MCF 10A (cell line): Measurements from ENCODE around the gene RPS24. TPM values are rescaled to one million over a fixed set of nuclear protein-coding genes. Genes with fewer than 3 reads are reported as not detected.
A peak's percentile ranks its signal among the peaks of the same experiment; 100 is the strongest.

Experiments
- BruUV-seq: library from RNA; stranded (reverse); fragments of 400-500 nt; replicated peaks from 2 replicates; lab custom pipeline; 2021; lab: Mats Ljungman, UMichigan
- CTCF ChIA-PET: fragments of 300-600 bp; sonication (Branson Sonifier 250); formaldehyde crosslinking; extraction: SDS; loops from one replicate; lab custom pipeline; 2021; ENCODE audit warnings: antibody characterized with exemption, inconsistent platforms; lab: Yijun Ruan, JAX
- POLR2A ChIA-PET: fragments of 300-600, 350-650 bp; sonication (Branson Sonifier 250); formaldehyde crosslinking; extraction: SDS; loops from one replicate; lab custom pipeline; 2020; ENCODE audit warnings: antibody characterized with exemption, inconsistent platforms; lab: Yijun Ruan, JAX
- DNase-seq: peaks from one replicate; pipeline ENCODE4 v3.0.0-alpha.2; 2018; ENCODE audit not compliant: unreplicated experiment
- H3K27ac Mint-ChIP-seq: one replicate; pipeline ENCODE4 v1.8.0; 2022; ENCODE audit warnings: mild to moderate bottlenecking, low read depth, mixed read lengths; ENCODE audit not compliant: unreplicated experiment
- H3K27me3 Mint-ChIP-seq: one replicate; pipeline ENCODE4 v1.8.0; 2022; ENCODE audit warnings: mixed read lengths; ENCODE audit not compliant: insufficient read depth, unreplicated experiment
- H3K36me3 Mint-ChIP-seq: one replicate; pipeline ENCODE4 v1.8.0; 2022; ENCODE audit warnings: mild to moderate bottlenecking, moderate library complexity, mixed read lengths; ENCODE audit not compliant: insufficient read depth, unreplicated experiment
- H3K4me1 Mint-ChIP-seq: one replicate; pipeline ENCODE4 v1.8.0; 2022; ENCODE audit warnings: mixed read lengths; ENCODE audit not compliant: insufficient read depth, unreplicated experiment
- H3K4me3 Mint-ChIP-seq: one replicate; pipeline ENCODE4 v1.8.0; 2022; ENCODE audit warnings: mild to moderate bottlenecking, moderate library complexity, mixed read lengths; ENCODE audit not compliant: unreplicated experiment
- H3K9me3 Mint-ChIP-seq: one replicate; pipeline ENCODE4 v1.8.0; 2022; ENCODE audit warnings: mixed read lengths; ENCODE audit not compliant: unreplicated experiment
- intact Hi-C: fragments of 100-400 bp; cut with micrococcal nuclease; formaldehyde crosslinking; loops from 2 replicates; pipeline ENCODE4 v1.14.1; 2022
- total RNA-seq: library from RNA; stranded (reverse); gene quantifications from 2 replicates; pipeline ENCODE4 v1.2.3, GENCODE V29; 2022
- TF ChIP-seq, protein P1 (sequence below): fragments of 200-600 bp; IDR thresholded peaks from one replicate; pipeline ENCODE4 v1.8.0; 2022; ENCODE audit warnings: antibody characterized with exemption, mild to moderate bottlenecking; ENCODE audit not compliant: unreplicated experiment

The RPS24 gene
- total RNA-seq, 1 experiment from 2014 or later, result 2,288 TPM

DNA sequence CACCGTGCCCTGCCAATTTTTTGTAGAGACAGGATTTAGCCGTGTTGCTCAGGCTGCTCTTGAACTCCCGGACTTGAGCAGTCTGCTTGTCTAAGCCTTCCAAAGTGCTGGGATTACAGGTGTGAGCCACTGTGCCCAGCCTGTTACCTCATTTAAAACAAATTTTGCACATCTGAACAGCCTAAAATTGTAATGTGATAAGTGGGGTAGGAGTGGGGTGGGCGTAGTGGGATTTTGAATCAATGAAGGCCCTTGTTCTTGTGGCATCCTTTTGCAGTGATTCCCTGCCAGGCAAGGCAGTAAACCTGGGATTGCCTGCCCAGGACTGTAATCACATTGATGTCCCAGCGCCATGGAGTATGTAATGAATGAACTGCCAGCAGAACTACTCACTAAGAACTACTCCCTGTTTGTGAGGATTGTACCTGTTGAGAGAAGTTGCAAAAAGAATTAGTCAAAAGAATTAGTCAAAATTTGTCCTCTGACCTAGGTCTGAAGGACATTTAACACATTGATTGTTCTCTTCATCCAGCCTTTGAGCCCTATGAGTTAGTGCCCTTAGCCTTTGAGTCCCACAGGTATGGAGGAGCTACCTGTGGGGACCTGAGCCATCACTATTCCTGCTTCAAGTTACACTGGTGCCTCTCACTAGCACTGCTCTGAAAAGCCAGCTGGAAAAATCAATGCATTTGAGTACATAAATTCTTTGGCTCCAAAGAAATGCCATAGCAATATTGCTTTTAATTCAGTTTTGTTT, 5.3 kb downstream of the RPS24 start:
- intact Hi-C loops, result loop anchor here (10.0 kb wide), 1 partner anchor 874 kb away; no protein-coding TSS in a partner anchor
- TF ChIP-seq, protein P1, sequence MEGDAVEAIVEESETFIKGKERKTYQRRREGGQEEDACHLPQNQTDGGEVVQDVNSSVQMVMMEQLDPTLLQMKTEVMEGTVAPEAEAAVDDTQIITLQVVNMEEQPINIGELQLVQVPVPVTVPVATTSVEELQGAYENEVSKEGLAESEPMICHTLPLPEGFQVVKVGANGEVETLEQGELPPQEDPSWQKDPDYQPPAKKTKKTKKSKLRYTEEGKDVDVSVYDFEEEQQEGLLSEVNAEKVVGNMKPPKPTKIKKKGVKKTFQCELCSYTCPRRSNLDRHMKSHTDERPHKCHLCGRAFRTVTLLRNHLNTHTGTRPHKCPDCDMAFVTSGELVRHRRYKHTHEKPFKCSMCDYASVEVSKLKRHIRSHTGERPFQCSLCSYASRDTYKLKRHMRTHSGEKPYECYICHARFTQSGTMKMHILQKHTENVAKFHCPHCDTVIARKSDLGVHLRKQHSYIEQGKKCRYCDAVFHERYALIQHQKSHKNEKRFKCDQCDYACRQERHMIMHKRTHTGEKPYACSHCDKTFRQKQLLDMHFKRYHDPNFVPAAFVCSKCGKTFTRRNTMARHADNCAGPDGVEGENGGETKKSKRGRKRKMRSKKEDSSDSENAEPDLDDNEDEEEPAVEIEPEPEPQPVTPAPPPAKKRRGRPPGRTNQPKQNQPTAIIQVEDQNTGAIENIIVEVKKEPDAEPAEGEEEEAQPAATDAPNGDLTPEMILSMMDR, result no peak
- Mint-ChIP-seq H3K9me3 (no peaks in the 10 kb centered on the region), H3K4me1 (peaks cover 47% of the 10 kb centered on the region), H3K27ac (no peak overlapping the region), H3K27me3 (no peaks in the 10 kb centered on the region), H3K36me3 (peaks cover 97% of the 10 kb centered on the region), H3K4me3 (peak overlapping the region; percentile 31)
- ChIA-PET POLR2A (interaction anchor here (0.8 to 1.5 kb wide), 2 partner anchors 14 to 140 kb away, joined by 3 read pairs; no protein-coding TSS in a partner anchor), CTCF (no interaction called here)
- DNase-seq, result no peak
- no TSS peak for BruUV-seq

DNA sequence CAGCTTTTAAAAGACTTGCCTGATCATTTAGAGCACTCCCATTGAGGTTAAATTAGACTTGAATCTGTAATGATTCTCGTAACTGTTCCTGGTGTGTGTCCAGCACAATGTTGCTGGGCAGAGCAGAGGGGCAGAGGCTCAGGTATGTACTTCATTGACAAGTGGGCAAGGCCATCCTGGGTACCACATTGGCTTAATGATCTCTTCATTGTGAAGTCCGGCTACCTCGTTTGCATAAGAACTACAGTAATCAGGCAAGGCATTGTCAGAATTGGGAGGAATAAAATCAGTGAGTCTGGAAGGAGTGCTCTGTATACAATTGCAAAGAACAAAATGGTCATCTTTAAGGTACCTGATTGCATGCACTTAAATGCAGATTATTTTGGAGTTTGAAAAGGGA, 6.1 kb downstream of the RPS24 start:
- Mint-ChIP-seq H3K9me3 (no peaks in the 10 kb centered on the region), H3K4me3 (no peak overlapping the region), H3K27me3 (no peaks in the 10 kb centered on the region), H3K36me3 (peaks cover 90% of the 10 kb centered on the region), H3K27ac (no peak overlapping the region), H3K4me1 (peaks cover 50% of the 10 kb centered on the region)
- ChIA-PET POLR2A (interaction anchor here (0.8 to 1.5 kb wide), 2 partner anchors 13 to 141 kb away, joined by 3 read pairs; no protein-coding TSS in a partner anchor), CTCF (no interaction called here)
- intact Hi-C loops, result loop anchor here (10.0 kb wide), 2 partner anchors 615 to 875 kb away; no protein-coding TSS in a partner anchor
- TF ChIP-seq, protein P1, result no peak
- no TSS peak for BruUV-seq
- DNase-seq, result no peak

DNA sequence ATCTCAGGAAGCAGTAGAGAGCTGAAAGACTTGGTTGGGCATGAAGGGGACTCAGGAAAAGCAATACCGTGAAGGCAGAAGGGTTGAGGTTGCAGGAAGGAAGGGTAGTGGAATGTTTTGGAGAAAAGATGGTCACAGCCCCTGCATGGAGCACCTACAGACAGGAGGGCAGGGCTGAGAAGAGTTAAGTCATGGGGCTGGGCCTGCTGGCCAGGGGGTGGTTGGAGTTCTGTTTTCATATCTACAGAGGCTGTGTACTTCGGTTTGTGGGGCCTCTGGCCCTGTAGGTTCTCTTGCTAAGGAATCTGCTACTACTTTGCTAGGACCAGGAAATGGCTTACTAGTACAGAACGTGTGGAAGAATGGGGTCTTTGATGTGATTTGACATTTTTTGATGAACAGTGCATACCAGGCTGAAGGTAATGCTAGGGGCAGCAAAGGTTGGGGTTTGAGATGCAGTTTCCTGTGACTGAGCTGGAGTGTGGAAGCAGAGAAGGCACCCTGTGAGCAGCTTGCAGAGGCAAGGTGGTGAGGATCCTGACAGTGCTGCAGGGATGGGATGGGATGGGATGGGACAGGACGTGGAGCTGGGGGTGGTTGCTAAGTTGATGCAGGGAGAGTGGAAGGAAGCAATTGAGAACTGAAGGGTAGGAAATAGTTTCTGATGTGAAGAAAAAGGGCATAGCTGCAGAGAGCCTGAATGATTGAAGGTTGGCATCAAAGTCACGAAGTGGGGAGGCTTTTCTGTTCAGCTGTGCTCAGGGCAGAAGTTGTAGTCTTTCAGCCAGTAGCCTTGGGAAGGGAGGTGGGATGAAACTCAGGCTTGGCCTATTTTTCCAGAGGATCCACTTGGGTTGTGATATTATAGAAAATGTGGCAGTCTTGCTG, 7.8 kb downstream of the RPS24 start:
- Mint-ChIP-seq H3K36me3 (peaks cover 88% of the 10 kb centered on the region), H3K9me3 (no peaks in the 10 kb centered on the region), H3K4me1 (peaks cover 42% of the 10 kb centered on the region), H3K4me3 (peak overlapping the region; percentile 35), H3K27me3 (no peaks in the 10 kb centered on the region), H3K27ac (no peak overlapping the region)
- TF ChIP-seq, protein P1, result no peak
- ChIA-PET POLR2A (interaction anchor here (0.7 kb wide), 1 partner anchor 1027 kb away, joined by 3 read pairs; the partner anchor contains the start of gene ZMIZ1), CTCF (interaction anchor here (1.5 kb wide), 1 partner anchor 9 kb away, joined by 3 read pairs; no protein-coding TSS in a partner anchor)
- intact Hi-C loops, result loop anchor here (10.0 kb wide), 1 partner anchor 613 kb away; no protein-coding TSS in a partner anchor
- BruUV-seq, result no TSS peak
- no peak for DNase-seq
